Esophagus (tissue), 2 donors: Measurements from ENCODE around the gene RAVER1. TPM values are rescaled to one million over a fixed set of nuclear protein-coding genes. Genes with fewer than 3 reads are reported as not detected.
"Not testable (repeated sequence)": the region's sequence is repeated elsewhere in the genome, so short reads cannot be mapped to it uniquely, and the experiment has no call there.

Experiments used
- H3K27ac ChIP-seq, 2 donors: one replicate each; pipeline ENCODE4 v1.5.1; 2013; ENCODE audit warnings: low read depth in 2 of 2, mild to moderate bottlenecking in 2 of 2, inconsistent platforms in 1 of 2, low read length in 1 of 2, moderate library complexity in 1 of 2
- H3K27me3 ChIP-seq, 2 donors: one replicate each; pipeline ENCODE4 v1.6.1; 2013; ENCODE audit warnings: low read length in 2 of 2, control low read depth in 1 of 2, mild to moderate bottlenecking in 1 of 2; ENCODE audit not compliant: insufficient read depth in 2 of 2, control insufficient read depth in 1 of 2
- H3K36me3 ChIP-seq, 2 donors: one replicate each; pipeline ENCODE4 v1.6.1; 2013; ENCODE audit warnings: low read length in 1 of 2; ENCODE audit not compliant: control insufficient read depth in 2 of 2, insufficient read depth in 2 of 2
- H3K4me1 ChIP-seq, 2 donors: one replicate each; pipeline ENCODE4 v1.6.1; 2013; ENCODE audit warnings: low read length in 1 of 2; ENCODE audit not compliant: control insufficient read depth in 2 of 2, insufficient read depth in 2 of 2
- H3K4me3 ChIP-seq, 2 donors: one replicate each; pipeline ENCODE4 v1.5.1; 2013; ENCODE audit warnings: low read length in 2 of 2, mild to moderate bottlenecking in 2 of 2, low read depth in 1 of 2, moderate library complexity in 1 of 2
- H3K9me3 ChIP-seq, 2 donors: one replicate each; pipeline ENCODE4 v1.6.1; 2013; ENCODE audit warnings: mild to moderate bottlenecking in 2 of 2, low read depth in 1 of 2, low read length in 1 of 2, moderate library complexity in 1 of 2; ENCODE audit not compliant: control insufficient read depth in 2 of 2, insufficient read depth in 1 of 2
- WGBS, 2 donors: extraction: QIAGEN DNeasy Blood & Tissue Kit; methylation state at CpG; one replicate each; pipeline ENCODE4 v1.1.7; 2013; 5-methylcytosine and 5-hydroxymethylcytosine counted together
- polyA plus RNA-seq, 2 donors: library from polyadenylated mRNA; stranded (reverse); fragments of 200-250 nt; gene quantifications; one replicate each; pipeline ENCODE4 v1.2.3, GENCODE V29; 2013
- donor health status: healthy with polysubstance abuse.
- donor health status: Bipolar disorder and iron deficiency.

Gene RAVER1
- polyA plus RNA-seq, 2 donors, result 7.1 to 8.2 TPM

GRCh38 chr19:10366950-10367512, 33.7 kb upstream of the RAVER1 start:
- not testable (repeated sequence) for H3K27me3 ChIP-seq, H3K4me3 ChIP-seq, H3K27ac ChIP-seq, H3K4me1 ChIP-seq, H3K9me3 ChIP-seq
- WGBS, 2 donors, result 95 to 100% methylated on average over 4 of the region's 4 CpGs
- H3K36me3 ChIP-seq, result peaks cover 15 to 42% of the 10 kb centered on the region in 2 donors

GRCh38 chr19:10365518-10365917, 32.2 kb upstream of the RAVER1 start:
- Histone ChIP-seq H3K4me3 (no peak overlapping the region), H3K27ac (no peak overlapping the region), H3K36me3 (peaks cover 15 to 55% of the 10 kb centered on the region in 2 donors), H3K27me3 (no peaks in the 10 kb centered on the region), H3K4me1 (no peaks in the 10 kb centered on the region), H3K9me3 (no peaks in the 10 kb centered on the region)
- 95 to 96% methylated on average over 23 of the region's 23 CpGs for WGBS, 2 donors

- Histone ChIP-seq H3K27ac (no peak overlapping the region), H3K27me3 (no peaks in the 10 kb centered on the region), H3K4me1 (no peaks in the 10 kb centered on the region), H3K4me3 (no peak overlapping the region), H3K36me3 (peaks cover 15 to 58% of the 10 kb centered on the region in 2 donors), H3K9me3 (no peaks in the 10 kb centered on the region)
- WGBS, 2 donors, result 86 to 92% methylated on average over 16 to 19 of the region's 19 CpGs
Observed at GRCh38 chr19:10364644-10365043, 31.3 kb upstream of the RAVER1 start.

- Histone ChIP-seq H3K27ac (no peak overlapping the region), H3K36me3 (peaks cover 15 to 63% of the 10 kb centered on the region in 2 donors), H3K4me3 (no peak overlapping the region), H3K4me1 (no peaks in the 10 kb centered on the region), H3K9me3 (no peaks in the 10 kb centered on the region), H3K27me3 (no peaks in the 10 kb centered on the region)
- 82 to 92% methylated on average over 12 of the region's 12 CpGs for WGBS, 2 donors
Observed at GRCh38 chr19:10363789-10364281, 30.5 kb upstream of the RAVER1 start.

- WGBS, 2 donors, result 95 to 96% methylated on average over 18 of the region's 18 CpGs
- no peaks in the 10 kb centered on the region for H3K4me1 ChIP-seq
- H3K27me3 ChIP-seq, result no peaks in the 10 kb centered on the region
- peaks cover 12 to 61% of the 10 kb centered on the region in 2 donors for H3K36me3 ChIP-seq
- H3K27ac ChIP-seq, result no peak overlapping the region
- no peak overlapping the region for H3K4me3 ChIP-seq
- H3K9me3 ChIP-seq, result no peaks in the 10 kb centered on the region
Observed at GRCh38 chr19:10362259-10362658, 28.9 kb upstream of the RAVER1 start.

- Histone ChIP-seq H3K4me3 (no peak overlapping the region), H3K9me3 (no peaks in the 10 kb centered on the region), H3K27me3 (no peaks in the 10 kb centered on the region), H3K4me1 (no peaks in the 10 kb centered on the region), H3K36me3 (peaks cover 12 to 63% of the 10 kb centered on the region in 2 donors), H3K27ac (no peak overlapping the region)
- 81 to 86% methylated on average over 16 of the region's 16 CpGs for WGBS, 2 donors
Observed at GRCh38 chr19:10361569-10362011, 28.3 kb upstream of the RAVER1 start.

GRCh38 chr19:10356431-10356830, 23.1 kb upstream of the RAVER1 start:
- no peak overlapping the region for H3K27ac ChIP-seq
- H3K27me3 ChIP-seq, result no peaks in the 10 kb centered on the region
- no peaks in the 10 kb centered on the region for H3K4me1 ChIP-seq
- no peak overlapping the region for H3K4me3 ChIP-seq
- peaks cover 0 to 5% of the 10 kb centered on the region in 2 donors for H3K9me3 ChIP-seq
- H3K36me3 ChIP-seq, result peaks cover 6 to 48% of the 10 kb centered on the region in 2 donors
- WGBS, 2 donors, result 93 to 95% methylated on average over 12 of the region's 12 CpGs

- H3K4me3 ChIP-seq, result no peak overlapping the region
- H3K27ac ChIP-seq, result no peak overlapping the region
- peaks cover 0 to 5% of the 10 kb centered on the region in 2 donors for H3K9me3 ChIP-seq
- no peaks in the 10 kb centered on the region for H3K4me1 ChIP-seq
- H3K36me3 ChIP-seq, result peaks cover 9 to 38% of the 10 kb centered on the region in 2 donors
- WGBS, 2 donors, result 85 to 86% methylated on average over 32 of the region's 32 CpGs
- H3K27me3 ChIP-seq, result no peaks in the 10 kb centered on the region
Observed at GRCh38 chr19:10353793-10354391, 20.6 kb upstream of the RAVER1 start.

- no peak overlapping the region for H3K27ac ChIP-seq
Observed at GRCh38 chr19:10352764-10353671, 19.7 kb upstream of the RAVER1 start.

More at GRCh38 chr19:10352764-10353671, 19.7 kb upstream of the RAVER1 start:
- Histone ChIP-seq H3K4me1 (no peaks in the 10 kb centered on the region), H3K27me3 (no peaks in the 10 kb centered on the region), H3K36me3 (peaks cover 9 to 38% of the 10 kb centered on the region in 2 donors), H3K9me3 (peaks cover 0 to 5% of the 10 kb centered on the region in 2 donors), H3K4me3 (no peak overlapping the region)
- WGBS, 2 donors, result 78 to 82% methylated on average over 59 to 63 of the region's 63 CpGs
